Glomerular endothelial cell (primary cell): Measurements from ENCODE around the gene TENM3. TPM values are rescaled to one million over a fixed set of nuclear protein-coding genes. Genes with fewer than 3 reads are reported as not detected.

Experiments
- DNase-seq: peaks from one replicate; pipeline ENCODE4 v3.0.0-alpha.2; 2011; ENCODE audit warnings: low read depth, low spot score; ENCODE audit errors: extremely low read depth
- total RNA-seq: library from RNA; depleted of rRNA; stranded (reverse); fragments of >200 nt; gene quantifications from 2 replicates; pipeline ENCODE4 v1.2.3, GENCODE V29; 2015

The TENM3 gene
- total RNA-seq, 1 donor from 2014 or later: 40.3 TPM

GRCh38 chr4:182435401-182435800 lies 192.2 kb downstream of the TENM3 start:
- no peak for DNase-seq

DNA sequence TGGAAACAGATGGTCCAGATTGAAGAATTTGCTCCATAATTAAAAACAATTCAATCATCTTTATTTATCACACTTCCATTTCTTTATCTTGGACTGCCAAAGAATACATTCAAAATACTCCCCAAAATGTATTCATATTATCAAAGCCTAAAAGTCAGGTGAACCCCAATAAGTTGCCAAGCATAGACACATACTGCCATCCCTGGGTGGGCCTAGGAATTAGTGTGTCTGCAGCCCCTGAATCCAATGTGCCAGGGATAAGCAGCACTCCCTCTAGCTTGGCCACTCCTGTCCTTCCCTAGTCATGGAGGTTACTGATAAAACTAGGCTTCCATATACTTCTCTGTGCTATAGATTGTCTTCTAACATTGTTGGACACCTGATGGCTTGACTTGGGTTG lies 199.9 kb downstream of the TENM3 start:
- no peak for DNase-seq

DNA sequence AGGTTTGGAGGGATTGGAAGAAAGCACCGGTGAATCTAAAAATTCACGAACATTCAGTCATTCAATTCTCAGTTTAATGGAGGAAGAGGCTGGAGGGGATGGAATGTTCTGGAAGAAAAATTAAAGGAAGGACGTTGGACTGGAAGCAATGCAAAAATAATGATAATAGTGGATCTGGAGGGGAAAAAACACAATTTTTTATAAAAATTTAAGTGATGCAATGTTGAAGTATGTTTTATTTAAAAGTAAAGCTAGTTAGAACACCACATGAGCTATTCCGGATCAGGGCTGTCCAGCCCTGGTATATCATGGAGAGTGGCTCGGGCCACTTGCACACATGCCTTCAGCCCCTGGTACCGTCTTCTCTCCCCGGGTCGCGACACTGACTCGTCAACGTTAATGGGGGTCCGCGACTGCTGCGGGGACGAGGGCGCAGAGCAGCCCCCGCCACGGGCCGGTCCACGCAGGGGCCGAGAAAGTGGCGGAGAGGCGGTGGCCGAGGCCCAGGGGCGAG lies 204.6 kb downstream of the TENM3 start:
- no peak for DNase-seq

- no peak for DNase-seq
Measured at GRCh38 chr4:182448281-182449151, 205.3 kb downstream of the TENM3 start.

DNA sequence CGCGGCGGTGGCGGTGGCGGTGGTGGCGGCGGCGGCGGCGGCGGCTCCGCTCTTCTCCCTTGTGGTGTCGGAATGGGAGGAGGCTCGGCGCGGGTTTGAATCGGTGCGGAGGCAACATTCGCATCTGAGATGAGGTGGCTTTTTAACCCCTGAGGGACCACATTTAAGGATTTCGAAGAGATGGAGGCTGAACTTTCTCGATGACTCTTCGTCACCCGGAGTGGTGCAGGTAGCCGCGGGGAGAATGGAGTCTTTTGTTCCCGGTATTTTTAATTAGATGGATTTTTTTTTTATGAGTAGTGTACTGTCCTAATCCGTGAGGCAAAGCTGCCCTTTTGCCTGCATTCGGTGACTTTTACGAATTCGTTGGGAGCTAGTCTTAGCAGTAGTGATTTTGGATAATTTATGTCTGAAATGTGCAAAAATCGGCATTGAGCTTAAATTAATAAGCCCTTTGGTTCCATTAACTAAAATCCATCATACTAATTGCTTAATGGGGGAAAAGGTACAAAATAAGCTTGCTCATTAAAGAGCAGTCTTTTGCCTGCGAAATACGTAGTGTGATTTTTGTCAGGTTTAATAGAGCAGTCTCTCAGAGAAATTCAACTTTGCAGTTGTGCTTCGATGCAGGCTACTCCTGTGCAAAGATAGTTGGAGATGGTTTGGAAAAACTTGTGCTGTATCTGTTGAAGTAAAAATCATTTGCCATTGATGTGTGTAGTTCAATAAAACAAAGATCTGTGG lies 206.2 kb downstream of the TENM3 start:
- no peak for DNase-seq

- DNase-seq: no peak
Measured at GRCh38 chr4:182449930-182450439, 206.8 kb downstream of the TENM3 start.

- no peak for DNase-seq
Measured at GRCh38 chr4:182451441-182451840, 208.2 kb downstream of the TENM3 start.

GRCh38 chr4:182453830-182454229 lies 210.6 kb downstream of the TENM3 start:
- no peak for DNase-seq

DNA sequence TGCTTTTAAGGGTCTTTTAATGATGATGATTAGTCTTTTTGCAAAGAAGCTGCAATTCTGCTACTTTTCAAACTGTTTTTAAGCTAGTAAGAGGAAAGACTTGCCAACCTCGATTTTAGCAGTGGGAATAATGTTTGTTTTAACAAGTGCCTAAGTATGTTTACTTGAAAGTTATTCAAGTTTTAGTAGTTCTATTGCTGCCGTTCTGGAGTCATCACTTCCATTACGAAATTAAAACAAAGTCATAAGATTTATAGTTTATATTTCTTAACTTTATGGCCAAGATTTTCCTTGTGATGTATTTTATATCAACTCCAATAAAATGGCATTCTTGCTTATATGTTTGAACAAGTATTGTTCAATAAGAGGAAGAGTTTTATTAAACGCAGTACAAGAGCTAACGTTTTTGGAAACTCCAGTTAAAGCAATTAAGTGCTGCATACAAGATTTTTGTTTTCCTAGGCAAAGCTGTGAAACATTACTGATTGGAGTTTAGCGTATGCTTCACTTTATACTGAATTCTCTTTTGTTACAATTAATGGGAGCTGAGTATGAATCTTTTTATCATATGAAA lies 211.3 kb downstream of the TENM3 start:
- DNase-seq: no peak

GRCh38 chr4:182465114-182465513 lies 221.9 kb downstream of the TENM3 start:
- no peak for DNase-seq

DNA sequence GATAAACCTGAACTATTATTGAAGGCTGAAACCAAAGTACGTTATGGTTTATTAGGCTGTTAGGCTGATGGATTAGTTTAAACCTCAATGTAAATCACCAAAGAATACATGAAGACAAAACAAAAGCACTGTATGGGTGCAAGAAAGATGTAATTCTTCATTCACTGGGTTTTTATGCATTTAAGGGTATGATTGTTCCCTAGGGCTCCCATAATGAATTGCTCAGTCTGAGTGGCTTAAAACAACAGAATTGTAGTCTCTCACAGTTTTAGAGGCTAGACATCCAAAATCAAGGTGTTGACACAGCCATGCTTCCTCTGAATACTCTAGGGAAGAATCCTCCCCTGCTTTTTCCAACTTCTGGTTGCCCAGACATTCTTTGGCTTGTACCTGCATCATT lies 222.8 kb downstream of the TENM3 start:
- DNase-seq: no peak

GRCh38 chr4:182470215-182470614 lies 227.0 kb downstream of the TENM3 start:
- no peak for DNase-seq

DNA sequence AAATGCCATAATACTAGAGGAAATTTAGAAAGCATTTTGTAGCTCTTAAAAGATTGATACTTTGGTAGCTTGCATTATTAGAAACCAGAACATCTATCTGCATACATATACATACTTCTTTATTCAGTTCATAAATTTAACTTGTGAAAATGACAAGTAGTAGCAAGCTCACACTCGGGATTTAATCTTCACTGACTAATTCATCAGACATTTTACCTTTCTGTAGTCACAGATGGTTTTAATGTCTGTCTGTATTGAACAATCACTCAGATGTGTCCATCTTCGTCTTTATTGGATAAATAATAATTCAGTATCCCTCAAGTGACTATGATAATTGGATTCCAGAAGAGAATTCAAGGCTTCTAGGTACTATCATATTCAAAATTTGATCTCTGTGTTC lies 232.3 kb downstream of the TENM3 start:
- DNase-seq: no peak

- DNase-seq: peak; percentile 55
Measured at GRCh38 chr4:182478475-182478874, 235.3 kb downstream of the TENM3 start.

- DNase-seq: no peak
Measured at GRCh38 chr4:182483685-182484084, 240.5 kb downstream of the TENM3 start.

- DNase-seq: no peak
Measured at GRCh38 chr4:182486881-182487280, 243.7 kb downstream of the TENM3 start.

- no peak for DNase-seq
Measured at GRCh38 chr4:182488896-182489295, 245.7 kb downstream of the TENM3 start.

DNA sequence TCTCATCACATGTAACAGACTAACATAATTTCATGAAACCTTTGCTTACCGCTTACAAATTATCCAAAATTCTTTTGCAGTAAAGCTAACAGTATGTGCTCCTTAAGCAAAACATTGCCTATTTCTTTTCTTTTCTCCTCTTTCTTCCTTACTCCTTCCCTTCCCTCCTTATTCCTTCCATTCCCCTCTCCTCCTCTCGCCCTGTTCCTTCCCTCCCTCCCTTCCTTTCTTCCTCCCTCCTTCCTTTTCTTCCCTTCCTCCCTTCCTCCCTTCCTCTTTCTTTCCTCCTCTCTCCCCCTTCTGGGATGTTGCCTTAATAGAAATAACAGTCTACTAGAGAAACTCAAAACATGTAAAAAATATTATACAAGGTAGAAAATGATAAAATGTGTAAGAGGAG lies 246.4 kb downstream of the TENM3 start:
- DNase-seq: no peak

- DNase-seq: no peak
Measured at GRCh38 chr4:182491719-182492118, 248.5 kb downstream of the TENM3 start.

- no peak for DNase-seq
Measured at GRCh38 chr4:182492423-182492822, 249.2 kb downstream of the TENM3 start.

GRCh38 chr4:182493377-182493776 lies 250.2 kb downstream of the TENM3 start:
- DNase-seq: no peak
